NCI-H345 (cell line): ENCODE data around the gene CADPS.

Experiments used
- DNase-seq: peaks from one replicate; lab custom pipeline; 2025; lab: John Stamatoyannopoulos, UW

The CADPS gene

GRCh38 chr3:62556121-62556815 lies 318.9 kb downstream of the CADPS start:
- DNase-seq, result no peak

DNA sequence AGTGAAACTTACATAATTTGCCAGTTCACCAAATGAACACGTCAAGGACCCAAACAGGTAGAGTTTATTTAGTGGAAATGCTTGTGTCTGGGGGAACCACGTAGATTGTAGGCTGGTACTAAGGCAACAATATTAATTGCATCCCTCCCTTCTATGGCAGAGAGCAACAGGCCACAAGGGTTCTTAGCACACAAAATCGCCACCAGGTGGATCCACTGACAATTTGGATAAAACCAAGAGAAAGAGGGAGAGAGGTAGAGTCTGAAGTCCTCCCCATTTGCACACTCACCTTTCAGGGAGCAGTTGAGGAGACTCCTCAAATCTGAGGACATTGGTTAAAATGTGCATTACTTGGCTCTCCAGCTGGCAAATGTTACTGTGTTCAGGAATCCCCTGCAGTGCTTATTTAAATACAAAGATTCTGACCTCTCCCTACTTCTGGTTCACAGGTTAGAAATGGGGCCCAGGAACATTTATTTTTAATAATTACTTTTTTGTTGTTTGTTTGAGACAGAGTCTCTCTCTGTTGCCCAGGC lies 320.9 kb downstream of the CADPS start:
- DNase-seq, result no peak

- DNase-seq, result no peak
These were observed 321.4 kb downstream of the CADPS start for GRCh38 chr3:62553811-62554210.

- DNase-seq, result no peak
These were observed 323.7 kb downstream of the CADPS start for GRCh38 chr3:62551556-62551955.

GRCh38 chr3:62550439-62550838 lies 324.8 kb downstream of the CADPS start:
- DNase-seq, result no peak

- DNase-seq, result no peak
These were observed 326.5 kb downstream of the CADPS start for GRCh38 chr3:62548528-62549205.

- DNase-seq, result no peak
These were observed 328.9 kb downstream of the CADPS start for GRCh38 chr3:62546266-62546665.

DNA sequence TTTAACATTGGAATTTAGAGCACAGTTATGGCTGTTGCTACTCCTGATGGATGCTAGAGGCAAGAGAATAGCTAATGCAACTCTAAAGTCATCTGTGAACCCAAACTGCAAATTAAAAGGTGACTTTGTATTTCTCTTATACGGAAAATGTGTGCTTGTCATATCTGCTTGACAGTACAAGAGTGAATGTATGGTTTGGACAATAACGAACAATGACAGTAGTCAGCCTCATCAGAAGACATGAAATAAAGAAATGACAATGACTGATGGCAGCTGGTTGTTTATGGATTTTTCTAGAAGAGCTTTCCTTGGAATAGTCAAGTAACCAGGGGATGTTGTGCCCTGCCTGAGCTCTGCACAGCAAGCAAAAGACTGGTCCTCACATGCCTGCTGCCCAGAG lies 333.0 kb downstream of the CADPS start:
- DNase-seq, result no peak

- DNase-seq, result no peak
These were observed 335.5 kb downstream of the CADPS start for GRCh38 chr3:62539762-62540161.

- DNase-seq, result no peak
These were observed 336.4 kb downstream of the CADPS start for GRCh38 chr3:62538691-62539356.

DNA sequence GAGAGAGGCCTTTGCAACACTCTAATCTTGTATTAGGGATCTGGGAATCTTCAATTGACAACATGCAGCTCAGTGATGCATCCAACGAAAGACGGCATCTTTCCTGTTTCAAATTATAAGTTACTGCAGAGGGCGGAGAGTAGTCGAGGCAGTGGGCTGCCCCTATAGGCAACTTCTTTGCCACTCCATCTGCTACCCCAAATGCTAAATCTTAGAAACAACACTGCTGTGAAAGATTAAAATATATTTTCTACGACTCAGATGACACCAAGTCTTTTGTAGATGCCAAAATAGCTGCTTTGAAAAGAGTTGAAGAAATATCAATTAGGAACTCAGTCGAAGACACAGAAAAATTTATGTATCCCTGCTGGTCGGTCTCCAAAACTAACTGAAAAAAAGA lies 340.9 kb downstream of the CADPS start:
- no peak for DNase-seq

DNA sequence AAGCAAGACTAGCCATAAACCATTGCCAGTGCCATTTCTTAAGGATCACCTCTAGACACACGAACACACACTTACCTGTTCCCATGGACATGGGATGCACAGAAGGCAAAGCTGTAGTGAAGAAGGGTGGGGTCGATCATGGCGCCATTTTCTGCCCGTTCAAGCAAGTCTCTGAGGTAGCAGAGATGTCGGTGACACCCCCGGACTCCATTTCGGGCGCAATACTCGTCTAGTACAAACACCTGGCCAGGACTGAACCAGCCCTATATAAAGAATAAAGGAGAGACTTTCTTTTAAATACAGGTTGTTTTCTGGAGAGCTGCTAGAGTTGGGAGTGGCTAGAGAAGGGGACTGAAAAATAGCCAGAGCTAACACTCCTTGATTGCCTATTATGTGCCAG lies 342.4 kb downstream of the CADPS start:
- no peak for DNase-seq

- DNase-seq, result no peak
These were observed 343.2 kb downstream of the CADPS start for GRCh38 chr3:62531981-62532380.

DNA sequence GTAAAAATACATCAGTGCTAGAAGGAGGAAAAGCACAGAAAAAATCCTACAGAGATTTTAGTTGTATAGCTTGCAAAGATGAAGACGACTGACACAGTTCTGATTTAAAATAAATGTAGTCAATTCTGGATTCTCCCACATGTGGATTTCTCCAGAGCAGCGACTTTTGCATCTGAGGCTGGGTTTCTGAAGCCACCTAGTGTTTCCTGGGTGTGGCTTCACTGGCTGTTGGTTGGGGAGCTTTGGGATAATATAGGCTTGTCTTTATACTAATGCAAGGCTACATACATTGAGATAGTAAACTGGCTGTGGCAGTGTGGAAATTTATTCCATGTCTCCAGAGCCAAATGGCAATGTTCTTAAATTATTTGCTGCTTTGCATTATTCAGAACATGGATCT lies 343.7 kb downstream of the CADPS start:
- DNase-seq, result no peak

GRCh38 chr3:62529230-62529629 lies 346.0 kb downstream of the CADPS start:
- DNase-seq, result no peak

- DNase-seq, result no peak
These were observed 347.7 kb downstream of the CADPS start for GRCh38 chr3:62527474-62527873.

DNA sequence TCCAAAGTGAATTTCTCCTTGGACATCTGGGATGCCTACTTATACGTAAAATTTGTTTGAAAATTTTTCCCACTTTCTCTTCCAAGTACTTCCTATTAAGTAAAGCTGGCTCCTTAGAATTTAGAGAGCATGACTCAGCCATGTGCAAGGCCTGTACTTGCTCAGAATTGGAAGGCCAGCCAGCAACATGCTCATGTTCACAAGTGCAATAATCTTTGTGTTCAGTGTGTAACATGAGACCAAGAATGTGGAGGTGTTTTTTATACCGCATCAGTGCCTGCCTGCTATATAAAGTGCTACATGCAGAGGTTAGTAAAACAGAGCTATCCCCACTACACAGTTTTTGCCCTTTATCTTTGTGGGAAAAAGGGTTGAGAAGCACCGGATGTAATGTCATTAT lies 349.9 kb downstream of the CADPS start:
- DNase-seq, result no peak

- DNase-seq, result no peak
These were observed 351.5 kb downstream of the CADPS start for GRCh38 chr3:62523672-62524071.

GRCh38 chr3:62521464-62522105 lies 353.6 kb downstream of the CADPS start:
- DNase-seq, result no peak

- no peak for DNase-seq
These were observed 371.7 kb downstream of the CADPS start for GRCh38 chr3:62503516-62503915.

- no peak for DNase-seq
These were observed 372.6 kb downstream of the CADPS start for GRCh38 chr3:62502315-62503300.
